Fibroblast of villous mesenchyme (primary cell): Measurements from ENCODE around the gene CNTN4. TPM values are rescaled to one million over a fixed set of nuclear protein-coding genes. Genes with fewer than 3 reads are reported as not detected.
A peak's percentile ranks its signal among the peaks of the same experiment; 100 is the strongest.

Experiments used
- DNase-seq: peaks from one replicate; pipeline ENCODE4 v3.0.0-alpha.2; 2010; ENCODE audit warnings: low read depth
- H3K4me3 ChIP-seq: 2 replicates; pipeline ENCODE4 v1.5.1; 2011; ENCODE audit warnings: low read depth, mild to moderate bottlenecking, low read length
- CTCF ChIP-seq: IDR thresholded peaks from 2 replicates; pipeline ENCODE4 v1.5.1; 2012; ENCODE audit warnings: low read depth, mild to moderate bottlenecking, low read length; ENCODE audit not compliant: insufficient read depth
- total RNA-seq: library from RNA; depleted of rRNA; stranded (reverse); fragments of >200 nt; gene quantifications from 2 replicates; pipeline ENCODE4 v1.2.3, GENCODE V29; 2012

The CNTN4 gene
- total RNA-seq, 1 donor = 6.9 TPM

- no peak for DNase-seq
- no peak for TF ChIP-seq CTCF
- no peak overlapping the region for H3K4me3 ChIP-seq
These were observed 412.7 kb downstream of the CNTN4 start for GRCh38 chr3:2511356-2511755.

GRCh38 chr3:2512881-2513280 lies 414.2 kb downstream of the CNTN4 start:
- no peak for TF ChIP-seq CTCF
- H3K4me3 ChIP-seq = no peak overlapping the region
- DNase-seq = no peak

- DNase-seq = no peak
- H3K4me3 ChIP-seq = no peak overlapping the region
- TF ChIP-seq CTCF = no peak
These were observed 415.3 kb downstream of the CNTN4 start for GRCh38 chr3:2513986-2514385.

GRCh38 chr3:2516762-2517441 lies 418.2 kb downstream of the CNTN4 start:
- H3K4me3 ChIP-seq = no peak overlapping the region
- TF ChIP-seq CTCF = no peak
- DNase-seq = no peak

GRCh38 chr3:2517500-2518172 lies 419.0 kb downstream of the CNTN4 start:
- H3K4me3 ChIP-seq = no peak overlapping the region
- DNase-seq = no peak
- no peak for TF ChIP-seq CTCF

GRCh38 chr3:2523281-2523836 lies 424.7 kb downstream of the CNTN4 start:
- no peak for TF ChIP-seq CTCF
- peak; percentile 69 for DNase-seq
- H3K4me3 ChIP-seq = no peak overlapping the region
